SJCRH30 (cell line): Measurements from ENCODE around the gene ILF2. TPM values are rescaled to one million over a fixed set of nuclear protein-coding genes. Genes with fewer than 3 reads are reported as not detected.
"Not testable (repeated sequence)": the region's sequence is repeated elsewhere in the genome, so short reads cannot be mapped to it uniquely, and the experiment has no call there.

Experiments
- DNase-seq, 2 experiments: peaks; one replicate each; pipeline ENCODE4 v3.0.0-alpha.2; 2015 to 2020
- H3K27ac ChIP-seq: fragments of 250-450 bp; sonication (Bioruptor Pico); 2 replicates; pipeline ENCODE4 v1.5.1; 2020; ENCODE audit warnings: mild to moderate bottlenecking, moderate library complexity
- H3K27me3 ChIP-seq: fragments of 250-450 bp; sonication (Bioruptor Pico); 2 replicates; pipeline ENCODE4 v1.5.1; 2020; ENCODE audit warnings: mild to moderate bottlenecking, moderate library complexity
- H3K36me3 ChIP-seq: fragments of 250-450 bp; sonication (Bioruptor Pico); 2 replicates; pipeline ENCODE4 v1.5.1; 2020; ENCODE audit warnings: mild to moderate bottlenecking, moderate library complexity
- H3K4me1 ChIP-seq: fragments of 250-450 bp; sonication (Bioruptor Pico); 2 replicates; pipeline ENCODE4 v1.5.1; 2020; ENCODE audit warnings: mild to moderate bottlenecking, moderate library complexity
- H3K4me3 ChIP-seq: fragments of 250-450 bp; sonication (Bioruptor Pico); 2 replicates; pipeline ENCODE4 v1.5.1; 2020; ENCODE audit warnings: mild to moderate bottlenecking, moderate library complexity
- H3K9me3 ChIP-seq: fragments of 250-450 bp; sonication (Bioruptor Pico); replicated peaks from 2 replicates; pipeline ENCODE4 v1.5.1; 2020; ENCODE audit warnings: mild to moderate bottlenecking, moderate library complexity
- total RNA-seq: library from RNA; depleted of rRNA; stranded (reverse); fragments of >200 nt; shearing (Covaris generic); gene quantifications from 2 replicates; pipeline ENCODE4 v1.2.3, GENCODE V29; 2014

Gene ILF2
- total RNA-seq, 1 experiment from 2014 or later, result 380 TPM

DNA sequence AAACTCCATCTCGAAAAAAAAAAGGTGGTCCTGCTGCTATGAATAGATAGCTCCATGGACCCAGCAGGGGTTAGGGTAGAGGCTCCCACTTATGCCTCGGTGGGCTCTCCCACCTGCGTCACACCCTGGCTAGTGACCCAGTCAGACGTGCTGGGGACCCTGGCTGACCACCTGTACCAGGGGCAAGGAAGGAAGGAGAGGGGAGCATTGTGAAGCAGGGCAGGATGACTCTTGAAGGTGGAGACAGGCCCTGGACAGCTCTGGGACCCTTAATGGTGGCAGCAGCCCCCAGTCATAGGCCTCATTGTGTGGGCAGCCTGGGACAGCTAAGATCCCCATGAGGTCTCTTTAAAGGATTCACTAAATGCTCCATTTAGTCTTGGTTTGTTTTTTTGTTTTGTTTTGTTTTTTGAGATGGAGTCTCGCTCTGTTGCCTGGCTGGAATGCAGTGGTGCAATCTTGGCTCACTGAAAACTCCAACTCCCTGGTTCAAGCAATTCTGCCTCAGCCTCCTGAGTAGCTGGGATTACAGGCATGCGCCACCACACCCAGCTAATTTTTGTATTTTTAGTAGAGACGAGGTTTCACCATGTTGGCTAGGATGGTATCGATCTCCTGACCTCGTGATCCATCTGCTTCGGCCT lies 22.7 kb downstream of the ILF2 start:
- Histone ChIP-seq H3K4me3 (no peak overlapping the region), H3K27me3 (no peaks in the 10 kb centered on the region), H3K9me3 (no peaks in the 10 kb centered on the region), H3K4me1 (no peaks in the 10 kb centered on the region), H3K27ac (no peak overlapping the region), H3K36me3 (peaks cover 33% of the 10 kb centered on the region)
- DNase-seq, result no peak

DNA sequence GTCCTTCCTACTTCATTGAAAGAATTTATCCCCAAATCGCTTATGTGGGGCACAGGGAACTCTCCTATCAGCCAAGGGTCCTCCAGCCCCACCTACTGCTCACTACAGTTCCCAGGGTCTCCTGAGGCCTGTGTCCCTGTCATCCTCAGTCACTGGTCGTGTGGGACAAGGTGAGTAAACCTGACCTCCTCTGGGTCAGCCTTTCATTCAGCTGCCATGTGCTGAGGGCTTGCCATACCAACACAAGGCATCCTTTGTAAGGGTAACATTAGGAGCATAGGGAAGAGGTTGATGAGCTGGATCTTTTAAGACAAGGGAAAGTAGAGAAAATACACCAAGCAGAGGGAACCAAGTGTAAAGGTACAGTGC lies 23.5 kb downstream of the ILF2 start:
- Histone ChIP-seq H3K36me3 (peaks cover 38% of the 10 kb centered on the region), H3K4me1 (no peaks in the 10 kb centered on the region), H3K27me3 (no peaks in the 10 kb centered on the region), H3K9me3 (no peaks in the 10 kb centered on the region), H3K27ac (no peak overlapping the region), H3K4me3 (no peak overlapping the region)
- DNase-seq, result no peak

DNA sequence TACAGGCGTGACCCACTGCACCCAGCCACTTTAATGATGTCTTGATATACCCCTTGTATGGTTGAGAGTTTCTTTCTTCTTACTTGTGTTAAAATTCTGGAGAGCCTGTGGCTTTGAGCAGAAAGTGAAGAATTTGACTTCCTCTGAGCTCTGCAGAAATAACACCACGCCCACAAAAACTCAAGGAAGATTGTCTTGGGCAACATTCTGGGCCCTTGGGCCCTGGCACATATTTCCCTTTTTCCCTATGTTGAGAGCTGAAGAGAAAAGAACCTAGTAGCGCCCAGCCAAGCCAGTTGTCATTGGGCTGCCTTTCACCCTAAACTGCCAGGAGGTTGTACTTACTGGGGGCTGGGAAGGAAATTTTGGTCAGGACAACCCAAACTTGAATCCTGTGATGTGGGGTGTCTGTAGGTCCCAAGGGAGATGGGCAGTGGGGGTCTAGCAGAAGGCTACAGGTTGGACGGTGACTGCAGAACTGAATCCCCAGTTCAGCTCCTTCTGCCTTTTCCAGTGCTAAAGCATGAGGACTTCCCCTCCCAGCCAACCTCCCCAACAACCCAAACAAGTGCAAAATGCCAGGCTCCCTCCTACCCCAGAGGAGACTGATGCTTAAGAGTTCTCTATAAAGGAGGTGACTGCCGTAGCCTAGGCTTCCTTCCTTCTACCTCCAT lies 24.0 kb downstream of the ILF2 start:
- Histone ChIP-seq H3K4me1 (no peaks in the 10 kb centered on the region), H3K9me3 (no peaks in the 10 kb centered on the region), H3K36me3 (peaks cover 43% of the 10 kb centered on the region), H3K27ac (no peak overlapping the region), H3K4me3 (no peak overlapping the region), H3K27me3 (no peaks in the 10 kb centered on the region)
- DNase-seq, result no peak

DNA sequence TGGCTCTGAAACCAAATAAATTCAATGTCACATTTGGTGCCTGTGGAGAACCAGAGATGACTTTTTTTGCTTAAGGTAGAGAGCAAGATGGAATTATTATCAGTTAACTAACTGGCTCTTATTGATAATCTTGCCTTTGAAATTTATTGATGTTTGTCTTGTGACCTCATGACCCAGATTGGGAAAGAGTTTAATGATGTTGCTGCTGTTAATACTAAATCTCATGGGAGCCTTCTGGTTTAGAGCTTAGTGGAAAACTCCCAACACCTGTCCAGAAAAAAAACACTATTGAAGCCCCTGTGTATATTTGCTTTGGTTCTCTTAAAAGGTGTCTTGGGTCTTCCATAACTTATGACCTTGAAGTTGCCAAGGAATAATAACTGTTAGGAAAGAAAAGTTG lies 27.0 kb downstream of the ILF2 start:
- no peaks in the 10 kb centered on the region for H3K9me3 ChIP-seq
- no peak for DNase-seq
- H3K4me1 ChIP-seq, result no peaks in the 10 kb centered on the region
- H3K27me3 ChIP-seq, result no peaks in the 10 kb centered on the region
- H3K4me3 ChIP-seq, result no peak overlapping the region
- peaks cover 73% of the 10 kb centered on the region for H3K36me3 ChIP-seq
- no peak overlapping the region for H3K27ac ChIP-seq

DNA sequence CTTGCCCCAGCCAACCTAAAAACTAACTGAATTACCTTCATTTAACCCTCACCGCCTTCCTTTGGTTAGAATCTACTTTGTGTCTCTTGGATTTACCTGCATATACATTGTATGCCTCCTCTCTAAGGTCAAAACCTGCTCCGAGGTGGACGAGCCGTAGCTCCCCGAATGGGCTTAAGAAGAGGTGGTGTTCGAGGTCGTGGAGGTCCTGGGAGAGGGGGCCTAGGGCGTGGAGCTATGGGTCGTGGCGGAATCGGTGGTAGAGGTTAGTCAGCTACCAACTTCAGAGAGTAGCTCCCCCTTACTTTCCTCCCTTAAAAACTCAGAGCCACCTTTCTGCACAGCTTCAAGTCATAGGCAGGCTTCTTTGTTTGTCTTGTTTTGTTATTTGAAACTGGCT lies 27.7 kb downstream of the ILF2 start:
- H3K4me3 ChIP-seq, result no peak overlapping the region
- peaks cover 80% of the 10 kb centered on the region for H3K36me3 ChIP-seq
- H3K27me3 ChIP-seq, result no peaks in the 10 kb centered on the region
- H3K27ac ChIP-seq, result no peak overlapping the region
- H3K4me1 ChIP-seq, result no peaks in the 10 kb centered on the region
- H3K9me3 ChIP-seq, result no peaks in the 10 kb centered on the region
- DNase-seq, result no peak

DNA sequence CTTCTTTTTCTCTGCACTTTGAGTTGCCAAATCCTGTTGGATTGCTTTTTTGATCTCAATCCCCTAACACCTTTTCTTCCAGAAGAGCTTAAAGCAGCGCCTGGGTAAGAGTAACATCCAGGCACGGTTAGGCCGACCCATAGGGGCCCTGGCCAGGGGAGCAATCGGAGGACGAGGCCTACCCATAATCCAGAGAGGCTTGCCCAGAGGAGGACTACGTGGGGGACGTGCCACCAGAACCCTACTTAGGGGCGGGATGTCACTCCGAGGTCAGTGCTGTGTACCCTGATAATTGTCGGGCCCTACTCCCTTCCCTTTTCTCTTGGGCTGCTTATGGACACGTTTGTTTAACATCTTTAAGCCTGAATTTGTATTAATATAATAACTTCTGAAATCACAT lies 28.6 kb downstream of the ILF2 start:
- DNase-seq, result no peak
- no peaks in the 10 kb centered on the region for H3K27me3 ChIP-seq
- H3K4me1 ChIP-seq, result no peaks in the 10 kb centered on the region
- no peak overlapping the region for H3K27ac ChIP-seq
- no peak overlapping the region for H3K4me3 ChIP-seq
- no peaks in the 10 kb centered on the region for H3K9me3 ChIP-seq
- peaks cover 90% of the 10 kb centered on the region for H3K36me3 ChIP-seq

- H3K9me3 ChIP-seq, result no peaks in the 10 kb centered on the region
- H3K36me3 ChIP-seq, result peaks cover 92% of the 10 kb centered on the region
- H3K27ac ChIP-seq, result no peak overlapping the region
- H3K4me3 ChIP-seq, result no peak overlapping the region
- H3K4me1 ChIP-seq, result no peaks in the 10 kb centered on the region
- DNase-seq, result no peak
- no peaks in the 10 kb centered on the region for H3K27me3 ChIP-seq
Measured at GRCh38 chr1:153640861-153641260, 29.9 kb downstream of the ILF2 start.

DNA sequence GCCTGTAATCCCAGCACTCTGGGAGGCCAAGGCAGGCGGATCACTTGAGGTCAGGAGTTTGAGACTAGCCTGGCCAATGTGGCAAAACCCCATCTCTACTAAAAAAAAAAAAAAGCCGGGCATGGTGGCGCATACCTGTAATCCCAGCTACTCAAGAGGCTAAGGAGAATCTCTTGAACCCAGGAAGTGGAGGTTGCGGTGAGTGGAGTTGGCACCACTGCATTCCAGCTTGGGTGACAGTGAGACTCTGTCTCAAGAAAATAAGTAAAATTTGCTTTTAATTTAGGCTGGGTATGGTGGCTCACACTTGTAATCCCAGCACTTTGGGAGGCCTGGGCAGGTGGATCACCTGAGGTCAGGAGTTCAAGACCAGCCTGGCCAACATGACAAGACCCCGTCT lies 30.6 kb downstream of the ILF2 start:
- not testable (repeated sequence) for DNase-seq

DNA sequence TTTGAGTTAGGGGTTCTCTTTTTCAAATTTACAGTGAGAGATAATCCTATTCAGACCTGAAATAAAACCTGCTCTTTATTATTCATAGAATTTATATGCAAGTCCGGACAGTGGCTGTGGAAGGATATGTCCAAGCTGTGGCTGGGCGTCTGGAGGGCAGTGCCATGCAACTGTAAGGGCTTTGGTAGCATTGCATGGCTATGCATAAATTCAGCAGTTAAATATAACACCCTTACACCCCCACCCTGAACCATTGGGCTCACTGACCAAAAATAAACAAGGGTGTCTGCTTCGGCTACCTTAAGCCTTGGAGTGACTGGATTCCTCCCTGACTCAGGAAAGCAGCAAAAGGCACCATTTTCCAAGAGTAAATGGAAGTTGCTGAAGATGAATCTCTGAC lies 31.5 kb downstream of the ILF2 start:
- H3K4me1 ChIP-seq, result peaks cover 3% of the 10 kb centered on the region; the same call in 1 of the 2 replicates
- H3K36me3 ChIP-seq, result peaks cover 80% of the 10 kb centered on the region
- H3K27me3 ChIP-seq, result no peaks in the 10 kb centered on the region
- no peak overlapping the region for H3K4me3 ChIP-seq
- no peak overlapping the region for H3K27ac ChIP-seq
- no peaks in the 10 kb centered on the region for H3K9me3 ChIP-seq
- no peak for DNase-seq

More for the DNA sequence above, 30.6 kb downstream of the ILF2 start:
- H3K4me1 ChIP-seq, H3K27ac ChIP-seq, H3K9me3 ChIP-seq, H3K27me3 ChIP-seq, H3K4me3 ChIP-seq: not testable (repeated sequence)
- peaks cover 87% of the 10 kb centered on the region for H3K36me3 ChIP-seq

GRCh38 chr1:153638261-153638660 lies 32.5 kb downstream of the ILF2 start:
- H3K4me1 ChIP-seq, result peaks cover 3% of the 10 kb centered on the region; the same call in 1 of the 2 replicates
- H3K27ac ChIP-seq, result no peak overlapping the region
- H3K36me3 ChIP-seq, result peaks cover 71% of the 10 kb centered on the region
- H3K4me3 ChIP-seq, result no peak overlapping the region
- no peaks in the 10 kb centered on the region for H3K27me3 ChIP-seq
- H3K9me3 ChIP-seq, result no peaks in the 10 kb centered on the region
- no peak for DNase-seq

- Histone ChIP-seq H3K27ac (no peak overlapping the region), H3K4me3 (no peak overlapping the region), H3K36me3 (peaks cover 56% of the 10 kb centered on the region), H3K9me3 (no peaks in the 10 kb centered on the region), H3K27me3 (no peaks in the 10 kb centered on the region), H3K4me1 (peaks cover 3% of the 10 kb centered on the region; the same call in 1 of the 2 replicates)
- DNase-seq, result no peak
Measured at GRCh38 chr1:153636312-153636711, 34.5 kb downstream of the ILF2 start.

- no peak for DNase-seq
- Histone ChIP-seq H3K9me3 (no peaks in the 10 kb centered on the region), H3K27ac (no peak overlapping the region), H3K27me3 (no peaks in the 10 kb centered on the region), H3K4me3 (no peak overlapping the region), H3K36me3 (peaks cover 52% of the 10 kb centered on the region), H3K4me1 (peaks cover 3% of the 10 kb centered on the region; the same call in 1 of the 2 replicates)
Measured at GRCh38 chr1:153635872-153636271, 34.9 kb downstream of the ILF2 start.

DNA sequence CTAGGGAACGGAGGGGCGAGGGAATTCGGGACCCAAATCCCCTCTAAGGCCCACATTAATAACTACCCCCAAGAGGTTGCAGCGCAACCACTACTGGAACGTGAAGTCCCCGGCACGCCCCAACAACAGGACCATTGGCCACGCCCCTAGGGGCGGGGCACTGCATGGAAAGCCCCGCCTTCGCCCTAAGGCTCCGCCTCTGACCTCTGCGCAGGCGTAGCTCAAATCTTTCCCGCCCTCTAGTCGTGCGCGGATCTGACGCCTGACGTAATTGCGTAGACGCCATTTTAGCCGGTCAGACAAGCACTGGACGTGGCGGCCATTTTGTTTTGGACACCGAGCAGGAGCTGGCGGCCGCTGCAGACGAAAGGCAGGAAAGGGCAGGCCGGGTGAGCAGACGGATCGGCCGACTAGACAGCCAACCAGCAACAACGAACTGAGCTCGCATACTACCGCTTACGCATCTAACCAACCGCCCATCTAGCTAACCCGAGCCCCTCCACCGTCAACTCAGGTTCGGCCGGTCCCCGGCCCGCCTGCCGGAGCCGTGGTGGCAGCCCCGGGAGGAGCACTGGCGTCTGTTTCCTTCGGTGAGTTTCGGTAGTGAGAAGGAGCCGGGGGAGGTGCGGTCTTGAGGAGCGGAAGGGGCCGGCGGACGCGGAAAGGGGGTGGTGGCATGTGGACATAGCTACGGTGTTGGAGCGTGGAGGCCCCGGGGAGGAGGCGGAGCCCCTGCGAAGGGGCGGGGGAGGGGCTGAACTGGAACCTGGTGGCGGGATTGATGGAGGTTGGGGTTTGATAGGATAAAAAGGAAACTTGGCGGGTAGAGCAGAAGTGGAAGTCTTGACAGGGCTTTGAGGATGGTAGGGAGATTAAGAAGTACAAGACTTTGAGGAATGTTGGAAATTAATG lies 36.8 kb downstream of the ILF2 start, which contains the start of gene CHTOP:
Gene CHTOP, plus strand, starts transcription at position 313 of the 912 bp plus-strand sequence. CDS start 2,523 bp downstream, outside the sequence.
- H3K36me3 ChIP-seq, result peaks cover 33% of the 10 kb centered on the region
- H3K27me3 ChIP-seq, result no peaks in the 10 kb centered on the region
- H3K9me3 ChIP-seq, result no peaks in the 10 kb centered on the region
- peak; percentile 97 to 98 for DNase-seq
- peak within 1 kb of the TSS; percentile 99 for H3K27ac ChIP-seq
- H3K4me1 ChIP-seq, result peaks cover 3% of the 10 kb centered on the region; the same call in 1 of the 2 replicates
- peak within 1 kb of the TSS; percentile 92 for H3K4me3 ChIP-seq

- no peaks in the 10 kb centered on the region for H3K9me3 ChIP-seq
- no peak overlapping the region for H3K27ac ChIP-seq
Measured at GRCh38 chr1:153633161-153633753, 37.5 kb downstream of the ILF2 start.

More at GRCh38 chr1:153633161-153633753, 37.5 kb downstream of the ILF2 start:
- H3K27me3 ChIP-seq, result no peaks in the 10 kb centered on the region
- peaks cover 3% of the 10 kb centered on the region; the same call in 1 of the 2 replicates for H3K4me1 ChIP-seq
- H3K36me3 ChIP-seq, result peaks cover 25% of the 10 kb centered on the region
- peak overlapping the region; percentile 92 for H3K4me3 ChIP-seq
- DNase-seq, result no peak
